Parathyroid adenoma (tissue), 2 donors: ENCODE results near the gene MRM1.

Source experiments
- H2AFZ ChIP-seq: fragments of 300-600 bp; sonication (generic); one replicate; pipeline ENCODE4 v1.7.0; 2017; ENCODE audit warnings: antibody characterized with exemption, mild to moderate bottlenecking
- H3K27ac ChIP-seq: fragments of 300-600 bp; sonication (generic); one replicate; pipeline ENCODE4 v1.7.0; 2017
- H3K27me3 ChIP-seq: fragments of 300-600 bp; sonication (generic); one replicate; pipeline ENCODE4 v1.7.0; 2017; ENCODE audit warnings: low read length; ENCODE audit not compliant: control insufficient read depth, insufficient read depth
- H3K36me3 ChIP-seq: fragments of 300-600 bp; sonication (generic); one replicate; pipeline ENCODE4 v1.7.0; 2017; ENCODE audit warnings: low read length; ENCODE audit not compliant: control insufficient read depth, insufficient read depth
- H3K4me1 ChIP-seq: fragments of 300-600 bp; sonication (generic); one replicate; pipeline ENCODE4 v1.7.0; 2017; ENCODE audit warnings: control low read depth
- H3K4me2 ChIP-seq: fragments of 300-600 bp; sonication (generic); one replicate; pipeline ENCODE4 v1.7.0; 2017; ENCODE audit warnings: low read length
- H3K4me3 ChIP-seq: fragments of 300-600 bp; sonication (generic); one replicate; pipeline ENCODE4 v1.7.0; 2017; ENCODE audit warnings: low read depth, low read length
- H3K79me2 ChIP-seq: fragments of 300-600 bp; sonication (generic); one replicate; pipeline ENCODE4 v1.7.0; 2017; ENCODE audit warnings: control low read depth
- H3K9ac ChIP-seq: fragments of 300-600 bp; sonication (generic); one replicate; pipeline ENCODE4 v1.7.0; 2017; ENCODE audit warnings: mild to moderate bottlenecking
- H3K9me3 ChIP-seq: fragments of 300-600 bp; sonication (generic); one replicate; pipeline ENCODE4 v1.7.0; 2017; ENCODE audit warnings: low read length; ENCODE audit not compliant: control insufficient read depth
- TF ChIP-seq, protein P1 (sequence below): fragments of 300-600 bp; sonication (generic); IDR thresholded peaks from one replicate; pipeline ENCODE4 v1.7.0; 2017; ENCODE audit warnings: antibody characterized with exemption, mild to moderate bottlenecking
- donor health status: primary hyperparathyroidism.

Gene MRM1, protein sequence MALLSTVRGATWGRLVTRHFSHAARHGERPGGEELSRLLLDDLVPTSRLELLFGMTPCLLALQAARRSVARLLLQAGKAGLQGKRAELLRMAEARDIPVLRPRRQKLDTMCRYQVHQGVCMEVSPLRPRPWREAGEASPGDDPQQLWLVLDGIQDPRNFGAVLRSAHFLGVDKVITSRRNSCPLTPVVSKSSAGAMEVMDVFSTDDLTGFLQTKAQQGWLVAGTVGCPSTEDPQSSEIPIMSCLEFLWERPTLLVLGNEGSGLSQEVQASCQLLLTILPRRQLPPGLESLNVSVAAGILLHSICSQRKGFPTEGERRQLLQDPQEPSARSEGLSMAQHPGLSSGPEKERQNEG

DNA sequence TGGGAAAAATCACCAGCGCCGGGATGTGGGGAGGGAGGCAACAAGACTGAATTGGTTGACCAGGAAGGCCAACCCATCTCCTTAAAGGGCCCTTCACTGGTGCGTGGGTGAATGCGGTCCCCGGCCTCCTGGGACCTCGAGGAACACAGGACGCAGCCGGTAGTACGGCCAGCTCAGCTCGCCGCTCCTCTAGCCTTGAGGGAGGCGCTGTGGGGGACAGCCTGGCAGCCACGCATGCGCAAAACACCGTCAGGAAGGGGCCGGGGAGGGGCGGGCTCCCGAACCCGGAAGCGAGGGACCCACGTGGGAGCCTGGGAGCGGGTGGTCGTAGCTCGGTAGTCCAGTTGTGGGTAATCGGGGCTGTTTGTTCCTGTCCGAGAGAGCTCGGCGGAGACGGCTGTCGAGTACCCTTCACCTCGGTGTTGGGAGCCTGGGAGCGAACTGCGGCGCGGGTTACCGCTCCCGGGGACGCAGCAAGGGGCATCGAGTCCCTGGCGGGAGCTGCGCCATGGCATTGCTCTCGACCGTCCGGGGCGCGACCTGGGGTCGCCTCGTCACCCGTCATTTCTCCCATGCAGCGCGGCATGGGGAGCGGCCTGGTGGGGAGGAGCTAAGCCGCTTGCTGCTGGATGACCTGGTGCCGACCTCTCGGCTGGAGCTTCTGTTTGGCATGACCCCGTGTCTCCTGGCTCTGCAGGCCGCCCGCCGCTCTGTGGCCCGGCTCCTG is at the start of gene MRM1:
TSS of gene MRM1 (plus strand) at position 281 of the 727 bp plus-strand sequence. CDS start at position 509, 228 bp downstream.
- Histone ChIP-seq H3K4me2 (peak within 1 kb of the TSS; percentile 64), H3K79me2 (peaks cover 3% of the 10 kb centered on the region), H3K9ac (peak within 1 kb of the TSS; percentile 33), H3K27me3 (no peaks in the 10 kb centered on the region), H3K36me3 (no peaks in the 10 kb centered on the region), H2AFZ (peak within 1 kb of the TSS; percentile 97), H3K4me3 (peak within 1 kb of the TSS; percentile 60), H3K9me3 (no peaks in the 10 kb centered on the region), H3K27ac (peak within 1 kb of the TSS; percentile 70), H3K4me1 (peaks cover 12% of the 10 kb centered on the region)
- TF ChIP-seq, protein P1, sequence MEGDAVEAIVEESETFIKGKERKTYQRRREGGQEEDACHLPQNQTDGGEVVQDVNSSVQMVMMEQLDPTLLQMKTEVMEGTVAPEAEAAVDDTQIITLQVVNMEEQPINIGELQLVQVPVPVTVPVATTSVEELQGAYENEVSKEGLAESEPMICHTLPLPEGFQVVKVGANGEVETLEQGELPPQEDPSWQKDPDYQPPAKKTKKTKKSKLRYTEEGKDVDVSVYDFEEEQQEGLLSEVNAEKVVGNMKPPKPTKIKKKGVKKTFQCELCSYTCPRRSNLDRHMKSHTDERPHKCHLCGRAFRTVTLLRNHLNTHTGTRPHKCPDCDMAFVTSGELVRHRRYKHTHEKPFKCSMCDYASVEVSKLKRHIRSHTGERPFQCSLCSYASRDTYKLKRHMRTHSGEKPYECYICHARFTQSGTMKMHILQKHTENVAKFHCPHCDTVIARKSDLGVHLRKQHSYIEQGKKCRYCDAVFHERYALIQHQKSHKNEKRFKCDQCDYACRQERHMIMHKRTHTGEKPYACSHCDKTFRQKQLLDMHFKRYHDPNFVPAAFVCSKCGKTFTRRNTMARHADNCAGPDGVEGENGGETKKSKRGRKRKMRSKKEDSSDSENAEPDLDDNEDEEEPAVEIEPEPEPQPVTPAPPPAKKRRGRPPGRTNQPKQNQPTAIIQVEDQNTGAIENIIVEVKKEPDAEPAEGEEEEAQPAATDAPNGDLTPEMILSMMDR: peak; percentile 24

DNA sequence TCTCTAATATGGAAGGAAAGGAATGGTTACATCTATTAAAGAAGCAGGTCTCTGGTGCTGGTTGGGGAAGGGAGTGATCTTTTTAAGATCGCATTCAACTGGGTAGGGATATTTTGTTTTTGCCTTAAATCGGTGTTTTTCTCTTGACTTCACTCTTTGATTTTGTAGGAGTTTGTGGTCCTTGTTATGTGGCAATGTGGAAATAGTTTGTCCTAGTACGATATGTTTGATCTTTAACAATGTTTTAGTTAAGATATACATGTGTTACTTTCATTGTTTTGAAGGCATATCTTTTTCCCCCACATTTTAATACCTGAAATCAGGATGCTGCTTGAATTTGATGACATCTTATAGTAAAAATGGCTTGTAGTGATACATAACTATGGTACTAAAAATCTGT is 47.9 kb upstream of the MRM1 start:
- no peak overlapping the region for H3K4me2 ChIP-seq
- H3K36me3 ChIP-seq: no peaks in the 10 kb centered on the region
- no peak overlapping the region for H3K27ac ChIP-seq
- no peak overlapping the region for H2AFZ ChIP-seq
- peaks cover 3% of the 10 kb centered on the region for H3K4me1 ChIP-seq
- H3K9me3 ChIP-seq: no peaks in the 10 kb centered on the region
- TF ChIP-seq, protein P1: no peak
- no peak overlapping the region for H3K9ac ChIP-seq
- H3K27me3 ChIP-seq: no peaks in the 10 kb centered on the region
- no peak overlapping the region for H3K4me3 ChIP-seq
- H3K79me2 ChIP-seq: peaks cover 75% of the 10 kb centered on the region

DNA sequence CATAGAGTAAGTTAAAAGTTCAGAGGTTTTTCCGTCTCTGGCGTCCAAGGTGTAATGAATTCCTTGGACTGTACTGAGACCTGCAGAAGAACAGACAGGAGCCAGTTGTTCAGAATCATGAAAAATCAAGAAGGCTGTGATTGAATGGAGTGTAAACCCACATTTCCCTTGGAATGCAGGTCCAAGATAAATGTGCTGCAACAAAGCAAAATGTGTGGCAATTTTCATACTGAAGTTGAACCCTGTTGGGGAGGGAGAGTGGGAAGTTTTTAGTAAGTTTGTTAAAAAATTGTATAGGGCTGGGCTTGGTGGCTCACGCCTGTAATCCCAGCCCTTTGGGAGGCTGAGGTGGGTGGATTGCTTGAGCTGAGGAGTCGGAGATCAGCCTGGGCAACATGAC is 35.3 kb upstream of the MRM1 start:
- H3K9me3 ChIP-seq: no peaks in the 10 kb centered on the region
- no peak overlapping the region for H2AFZ ChIP-seq
- H3K27me3 ChIP-seq: no peaks in the 10 kb centered on the region
- no peaks in the 10 kb centered on the region for H3K4me1 ChIP-seq
- no peak overlapping the region for H3K27ac ChIP-seq
- H3K4me2 ChIP-seq: no peak overlapping the region
- no peak overlapping the region for H3K9ac ChIP-seq
- TF ChIP-seq, protein P1: no peak
- peaks cover 32% of the 10 kb centered on the region for H3K79me2 ChIP-seq
- H3K4me3 ChIP-seq: no peak overlapping the region
- no peaks in the 10 kb centered on the region for H3K36me3 ChIP-seq

DNA sequence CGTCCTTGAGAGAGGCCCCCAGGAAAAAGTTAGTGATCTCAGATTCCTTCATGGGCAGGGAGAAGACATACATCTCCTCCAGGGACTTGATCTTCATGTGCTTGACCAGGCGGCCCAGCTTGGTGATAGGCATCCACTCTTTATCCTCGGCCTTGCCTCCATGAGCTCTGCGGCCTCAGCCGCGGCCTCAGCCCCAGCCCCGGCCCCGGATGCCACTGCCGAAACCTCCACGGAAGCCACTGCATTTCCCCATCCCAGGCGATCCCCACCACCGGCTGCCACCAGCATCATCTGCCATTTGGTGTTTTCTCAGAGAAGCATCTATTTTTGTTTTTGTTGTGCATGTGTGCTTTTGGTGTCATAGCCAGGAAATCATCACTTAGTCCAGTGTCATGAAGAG is 26.4 kb upstream of the MRM1 start:
- no peaks in the 10 kb centered on the region for H3K36me3 ChIP-seq

More for the DNA sequence above, 26.4 kb upstream of the MRM1 start:
- TF ChIP-seq, protein P1: no peak
- Histone ChIP-seq H3K27me3 (no peaks in the 10 kb centered on the region), H3K4me3 (no peak overlapping the region), H3K27ac (no peak overlapping the region), H3K4me2 (no peak overlapping the region), H3K4me1 (no peaks in the 10 kb centered on the region), H3K9me3 (no peaks in the 10 kb centered on the region), H3K79me2 (peaks cover 54% of the 10 kb centered on the region), H3K9ac (no peak overlapping the region), H2AFZ (no peak overlapping the region)
